GM21825 (cell line): ENCODE measurements around the gene NUP37.

Experiments used
- ATAC-seq: cut with Tn5 transposase; IDR thresholded peaks from one replicate; pipeline ENCODE4 v1.9.1; 2021; ENCODE audit warnings: mild to moderate bottlenecking, moderate library complexity; ENCODE audit not compliant: unreplicated experiment

Gene NUP37

DNA sequence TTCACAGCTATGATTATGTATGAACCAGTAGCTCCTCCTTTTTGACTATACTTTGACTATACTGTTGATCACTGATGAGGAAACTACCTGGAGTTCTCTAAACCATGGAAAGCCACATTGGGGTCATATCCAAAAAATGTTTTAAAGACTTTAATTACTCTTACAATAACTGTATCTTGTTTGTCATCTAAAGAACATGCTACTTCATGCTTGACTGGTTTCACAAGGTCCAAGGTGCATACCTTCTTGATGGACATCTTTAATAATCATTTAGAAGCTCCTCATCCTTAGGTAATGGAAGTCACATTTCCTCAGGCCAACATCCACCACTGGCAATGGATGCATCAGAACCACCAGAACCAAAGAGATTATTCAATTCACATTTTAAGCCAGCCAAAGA lies 88.1 kb downstream of the NUP37 start:
- no peak for ATAC-seq

DNA sequence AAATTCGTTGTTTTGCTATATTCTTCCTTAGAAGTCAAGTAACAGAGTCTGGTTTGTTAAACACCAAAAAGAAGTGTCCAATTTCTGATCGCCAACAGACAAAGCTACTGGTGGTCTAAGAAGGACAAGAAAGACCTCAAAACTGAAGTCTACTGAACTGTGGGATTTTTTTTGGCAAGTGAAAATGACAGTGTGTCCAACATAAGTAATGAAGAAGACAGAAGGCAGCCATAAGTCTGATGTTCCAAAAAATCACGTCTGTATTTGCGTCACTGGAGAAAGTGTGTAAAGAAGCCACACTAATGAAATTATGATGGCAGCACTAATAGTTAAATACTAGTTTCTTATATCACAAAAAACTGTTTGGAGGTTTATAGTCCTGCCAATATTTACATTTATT lies 90.8 kb downstream of the NUP37 start:
- no peak for ATAC-seq

GRCh38 chr12:102026728-102027127 lies 93.2 kb downstream of the NUP37 start:
- ATAC-seq = no peak

DNA sequence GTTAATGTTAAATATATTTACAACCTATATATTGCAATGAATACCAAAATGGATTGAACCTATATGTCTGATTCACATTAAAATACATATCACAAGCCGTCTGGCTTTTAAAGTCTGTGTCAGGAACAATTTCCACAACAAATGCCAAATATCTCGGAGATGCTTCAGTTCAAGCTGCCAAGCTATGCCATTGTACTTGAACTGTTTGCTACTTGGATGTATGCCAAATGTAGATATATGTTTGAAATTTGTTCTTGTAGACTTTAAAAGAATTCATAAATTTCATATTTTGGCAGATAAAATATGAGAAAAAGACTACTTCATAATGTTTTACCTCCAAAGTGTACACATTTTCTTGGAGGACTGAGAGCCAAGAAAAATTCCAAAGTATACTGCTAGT lies 95.1 kb downstream of the NUP37 start:
- ATAC-seq = no peak

DNA sequence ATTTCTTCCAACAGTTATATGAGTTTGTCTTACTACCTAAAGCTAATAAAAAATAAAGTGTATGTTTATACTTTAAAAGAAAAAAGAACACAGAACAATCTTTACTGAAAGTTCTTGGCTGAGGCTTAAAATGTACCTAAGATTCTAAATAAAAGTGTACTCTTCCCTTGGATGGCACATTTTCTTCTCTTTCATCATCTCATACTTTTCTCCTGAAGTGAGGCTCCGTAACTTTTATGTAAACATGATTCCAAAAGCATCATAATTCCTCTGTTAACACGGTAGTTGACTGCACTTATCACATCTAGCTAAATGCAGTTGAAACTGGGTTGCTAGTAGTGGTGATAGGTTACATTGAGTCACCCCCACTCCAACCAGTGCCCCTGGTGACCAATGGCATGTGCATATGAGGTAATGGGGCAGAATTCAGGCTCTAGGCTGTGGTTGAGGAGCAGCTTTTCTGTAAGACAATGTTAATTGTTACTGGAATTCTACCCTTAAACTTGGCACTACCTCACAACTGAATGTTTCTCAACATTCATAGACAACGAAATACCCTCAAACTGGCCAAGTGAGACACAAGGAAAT lies 96.5 kb downstream of the NUP37 start:
- no peak for ATAC-seq
